ENCODE measurements around the gene MYEOV.

DNA sequence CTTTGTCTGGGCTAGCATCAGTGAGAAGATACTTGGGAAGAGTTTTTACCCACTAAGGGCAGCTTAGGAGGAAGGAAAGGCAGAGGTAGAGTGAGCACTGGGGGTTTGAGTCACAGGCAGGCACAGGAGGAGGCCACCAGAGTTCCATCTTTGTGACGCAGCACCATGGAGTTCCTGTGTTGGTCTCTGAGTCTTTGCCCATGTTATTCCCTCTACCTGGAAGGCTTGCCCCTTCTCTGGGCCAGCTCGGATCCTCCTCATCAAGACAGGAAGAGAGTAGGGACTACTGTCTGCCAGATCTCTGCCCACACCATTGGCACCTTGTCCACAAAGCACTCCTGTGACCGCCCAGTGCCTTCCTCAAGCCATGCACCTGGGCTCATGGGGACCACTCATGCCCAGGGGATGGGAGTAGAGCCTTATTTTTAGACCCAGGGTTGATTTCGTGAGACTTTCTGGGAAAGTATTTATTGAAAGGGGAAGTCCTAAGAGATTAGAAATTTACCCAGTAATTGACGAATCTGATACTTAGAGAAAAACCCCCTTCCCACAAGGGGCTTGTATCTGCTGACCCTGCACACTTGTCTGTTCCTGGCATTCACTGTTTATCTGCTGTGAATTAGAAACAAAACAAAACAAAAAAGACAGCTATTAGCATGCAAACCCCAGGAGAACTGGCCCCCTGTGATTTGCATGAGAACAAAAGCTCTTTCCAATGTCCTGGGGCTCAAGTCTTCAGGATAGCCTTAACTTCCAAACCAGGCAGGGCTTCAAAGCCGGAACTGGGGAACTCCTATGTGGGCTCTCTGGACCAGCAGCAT lies 35.9 kb upstream of the MYEOV start:
- TF ChIP-seq, protein P1, sequence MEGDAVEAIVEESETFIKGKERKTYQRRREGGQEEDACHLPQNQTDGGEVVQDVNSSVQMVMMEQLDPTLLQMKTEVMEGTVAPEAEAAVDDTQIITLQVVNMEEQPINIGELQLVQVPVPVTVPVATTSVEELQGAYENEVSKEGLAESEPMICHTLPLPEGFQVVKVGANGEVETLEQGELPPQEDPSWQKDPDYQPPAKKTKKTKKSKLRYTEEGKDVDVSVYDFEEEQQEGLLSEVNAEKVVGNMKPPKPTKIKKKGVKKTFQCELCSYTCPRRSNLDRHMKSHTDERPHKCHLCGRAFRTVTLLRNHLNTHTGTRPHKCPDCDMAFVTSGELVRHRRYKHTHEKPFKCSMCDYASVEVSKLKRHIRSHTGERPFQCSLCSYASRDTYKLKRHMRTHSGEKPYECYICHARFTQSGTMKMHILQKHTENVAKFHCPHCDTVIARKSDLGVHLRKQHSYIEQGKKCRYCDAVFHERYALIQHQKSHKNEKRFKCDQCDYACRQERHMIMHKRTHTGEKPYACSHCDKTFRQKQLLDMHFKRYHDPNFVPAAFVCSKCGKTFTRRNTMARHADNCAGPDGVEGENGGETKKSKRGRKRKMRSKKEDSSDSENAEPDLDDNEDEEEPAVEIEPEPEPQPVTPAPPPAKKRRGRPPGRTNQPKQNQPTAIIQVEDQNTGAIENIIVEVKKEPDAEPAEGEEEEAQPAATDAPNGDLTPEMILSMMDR (IDR thresholded peaks at IDR 0.05; ENCODE audit: low read length), result no peak
- TF ChIP-seq EZH2 (optimal IDR thresholded peaks at IDR 0.05; ENCODE audit: low read depth, low read length), result no peak
- no peak for TF ChIP-seq EZH2phosphoT487 (IDR thresholded peaks at IDR 0.05; ENCODE audit: low read length)
